ENCODE data around the gene TBC1D10A.

Gene TBC1D10A

GRCh38 chr22:30326706-30327362 lies at the start of gene TBC1D10A:
TBC1D10A (minus strand) TSS chr22:30326941; CDS start chr22:30326881, 60 bp downstream.
- peak; percentile 93 to 94 for DNase-seq

- no peak for DNase-seq
Measured at GRCh38 chr22:30375312-30375849, 48.6 kb upstream of the TBC1D10A start.

GRCh38 chr22:30373331-30374325 lies 46.9 kb upstream of the TBC1D10A start:
- no peak for DNase-seq

GRCh38 chr22:30372915-30373314 lies 46.2 kb upstream of the TBC1D10A start:
- DNase-seq, result no peak

- DNase-seq, result no peak
Measured at GRCh38 chr22:30371981-30372380, 45.2 kb upstream of the TBC1D10A start.

- DNase-seq, result no peak
Measured at GRCh38 chr22:30371321-30371720, 44.6 kb upstream of the TBC1D10A start.

- DNase-seq, result no peak
Measured at GRCh38 chr22:30370641-30371230, 44.0 kb upstream of the TBC1D10A start.

GRCh38 chr22:30368420-30368819 lies 41.7 kb upstream of the TBC1D10A start:
- DNase-seq, result no peak

- no peak for DNase-seq
Measured at GRCh38 chr22:30365891-30366290, 39.1 kb upstream of the TBC1D10A start.

GRCh38 chr22:30362651-30363281 lies 36.0 kb upstream of the TBC1D10A start:
- DNase-seq, result no peak

GRCh38 chr22:30361916-30362650 lies 35.3 kb upstream of the TBC1D10A start:
- DNase-seq, result no peak

GRCh38 chr22:30358541-30358940 lies 31.8 kb upstream of the TBC1D10A start:
- no peak for DNase-seq

GRCh38 chr22:30357650-30358215 lies 31.0 kb upstream of the TBC1D10A start:
- no peak for DNase-seq

- DNase-seq, result no peak
Measured at GRCh38 chr22:30357236-30357570, 30.5 kb upstream of the TBC1D10A start.

- DNase-seq, result peak; percentile 80 to 85
Measured at GRCh38 chr22:30356449-30357235, 29.9 kb upstream of the TBC1D10A start, which contains the start of the genes CCDC157 and SF3A1. CCDC157 (plus strand) TSS chr22:30357007; CDS start chr22:30366001, 8,994 bp downstream. SF3A1 (minus strand) TSS chr22:30356894; CDS start chr22:30356792, 102 bp downstream.

GRCh38 chr22:30354644-30355043 lies 27.9 kb upstream of the TBC1D10A start:
- no peak for DNase-seq

GRCh38 chr22:30351226-30351625 lies 24.5 kb upstream of the TBC1D10A start:
- no peak for DNase-seq

GRCh38 chr22:30348809-30349208 lies 22.1 kb upstream of the TBC1D10A start:
- DNase-seq, result no peak

- DNase-seq, result no peak
Measured at GRCh38 chr22:30348404-30348803, 21.7 kb upstream of the TBC1D10A start.

GRCh38 chr22:30347255-30347892 lies 20.6 kb upstream of the TBC1D10A start:
- DNase-seq, result no peak

Measured in stimulated activated CD4-positive, alpha-beta T cell treated with anti-CD3 and anti-CD28 coated beads, Interleukin-4, amount 100 ng/mL, for 4 hours (primary cell).